ENCODE data around the gene CSNK2A3. TPM values are rescaled to one million over a fixed set of nuclear protein-coding genes. Genes with fewer than 3 reads are reported as not detected.

CSNK2A3 gene
- total and polyA plus RNA-seq, 2 of the 13 experiments (the other 11 are each of a cell fraction or from before 2014, with no cell fraction given): 1.7 to 3.5 TPM

- no peak for TF ChIP-seq MYPOP (CRISPR knock-in tag; IDR thresholded peaks at IDR 0.05)
- TF ChIP-seq PAF1 (CRISPR knock-in tag; IDR thresholded peaks at IDR 0.05): no peak
- TF ChIP-seq SP1 (IDR thresholded peaks at IDR 0.05): no peak
- TF ChIP-seq SP1 (CRISPR knock-in tag; IDR thresholded peaks at IDR 0.05): no peak
Observed at GRCh38 chr11:11302565-11302964, 50.5 kb downstream of the CSNK2A3 start (continued).

Measured in HepG2 (cell line).